ENCODE measurements around the gene RGS3. TPM values are rescaled to one million over a fixed set of nuclear protein-coding genes. Genes with fewer than 3 reads are reported as not detected.

Gene RGS3
- total RNA-seq, 4 donors from 2014 or later: 16.2 to 75.6 (median 54.9) TPM

GRCh38 chr9:113521693-113522255, 58.2 kb downstream of the RGS3 start:
- TF ChIP-seq POLR2A (IDR thresholded peaks at IDR 0.05): no peak
- TF ChIP-seq, protein P1, sequence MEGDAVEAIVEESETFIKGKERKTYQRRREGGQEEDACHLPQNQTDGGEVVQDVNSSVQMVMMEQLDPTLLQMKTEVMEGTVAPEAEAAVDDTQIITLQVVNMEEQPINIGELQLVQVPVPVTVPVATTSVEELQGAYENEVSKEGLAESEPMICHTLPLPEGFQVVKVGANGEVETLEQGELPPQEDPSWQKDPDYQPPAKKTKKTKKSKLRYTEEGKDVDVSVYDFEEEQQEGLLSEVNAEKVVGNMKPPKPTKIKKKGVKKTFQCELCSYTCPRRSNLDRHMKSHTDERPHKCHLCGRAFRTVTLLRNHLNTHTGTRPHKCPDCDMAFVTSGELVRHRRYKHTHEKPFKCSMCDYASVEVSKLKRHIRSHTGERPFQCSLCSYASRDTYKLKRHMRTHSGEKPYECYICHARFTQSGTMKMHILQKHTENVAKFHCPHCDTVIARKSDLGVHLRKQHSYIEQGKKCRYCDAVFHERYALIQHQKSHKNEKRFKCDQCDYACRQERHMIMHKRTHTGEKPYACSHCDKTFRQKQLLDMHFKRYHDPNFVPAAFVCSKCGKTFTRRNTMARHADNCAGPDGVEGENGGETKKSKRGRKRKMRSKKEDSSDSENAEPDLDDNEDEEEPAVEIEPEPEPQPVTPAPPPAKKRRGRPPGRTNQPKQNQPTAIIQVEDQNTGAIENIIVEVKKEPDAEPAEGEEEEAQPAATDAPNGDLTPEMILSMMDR (IDR thresholded peaks at IDR 0.05): no peak

GRCh38 chr9:113522419-113522818, 58.9 kb downstream of the RGS3 start:
- no peak for TF ChIP-seq POLR2A (IDR thresholded peaks at IDR 0.05)
- TF ChIP-seq, protein P1 (IDR thresholded peaks at IDR 0.05): no peak
- H3K9me3 ChIP-seq: no peaks in the 10 kb centered on the region

More at GRCh38 chr9:113521693-113522255, 58.2 kb downstream of the RGS3 start:
- Histone ChIP-seq H3K27me3 (no peaks in the 10 kb centered on the region), H3K27ac (peak overlapping the region in 1 of 2 donors; percentile 56), H3K4me1 (peaks cover 0 to 10% of the 10 kb centered on the region in 2 donors), H3K4me3 (no peak overlapping the region), H3K9me3 (no peaks in the 10 kb centered on the region), H3K36me3 (no peaks in the 10 kb centered on the region)
- intact Hi-C loops (cut with DNase I; ENCODE audit: low total_unique reads): no loop called here
- no peak for DNase-seq

GRCh38 chr9:113522858-113523257, 59.3 kb downstream of the RGS3 start:
- intact Hi-C loops (cut with DNase I; ENCODE audit: low total_unique reads): no loop called here
- peak overlapping the region in 1 of 2 donors; percentile 56 for H3K27ac ChIP-seq
- peaks cover 0 to 10% of the 10 kb centered on the region in 2 donors for H3K4me1 ChIP-seq
- TF ChIP-seq, protein P1 (IDR thresholded peaks at IDR 0.05): no peak
- H3K9me3 ChIP-seq: no peaks in the 10 kb centered on the region
- no peak for DNase-seq
- H3K36me3 ChIP-seq: no peaks in the 10 kb centered on the region
- no peaks in the 10 kb centered on the region for H3K27me3 ChIP-seq
- H3K4me3 ChIP-seq: no peak overlapping the region

More at GRCh38 chr9:113522419-113522818, 58.9 kb downstream of the RGS3 start:
- intact Hi-C loops (cut with DNase I; ENCODE audit: low total_unique reads): no loop called here
- peak overlapping the region; percentile 25 to 56 for H3K27ac ChIP-seq
- no peaks in the 10 kb centered on the region for H3K27me3 ChIP-seq
- DNase-seq: no peak
- H3K36me3 ChIP-seq: no peaks in the 10 kb centered on the region
- H3K4me1 ChIP-seq: peaks cover 0 to 10% of the 10 kb centered on the region in 2 donors
- no peak overlapping the region for H3K4me3 ChIP-seq

GRCh38 chr9:113523421-113524141, 60.1 kb downstream of the RGS3 start:
- intact Hi-C loops (cut with DNase I; ENCODE audit: low total_unique reads): no loop called here
- H3K9me3 ChIP-seq: no peaks in the 10 kb centered on the region
- peaks cover 0 to 10% of the 10 kb centered on the region in 2 donors for H3K4me1 ChIP-seq
- H3K27ac ChIP-seq: peak overlapping the region; percentile 14 to 56
- DNase-seq: peak in 1 of 2 donors; percentile 46
- no peaks in the 10 kb centered on the region for H3K36me3 ChIP-seq
- no peaks in the 10 kb centered on the region for H3K27me3 ChIP-seq
- TF ChIP-seq POLR2A (IDR thresholded peaks at IDR 0.05): no peak
- TF ChIP-seq, protein P1 (IDR thresholded peaks at IDR 0.05): no peak
- H3K4me3 ChIP-seq: no peak overlapping the region

GRCh38 chr9:113524468-113524867, 60.9 kb downstream of the RGS3 start:
- intact Hi-C loops (cut with DNase I; ENCODE audit: low total_unique reads): no loop called here

More at GRCh38 chr9:113524468-113524867, 60.9 kb downstream of the RGS3 start:
- no peaks in the 10 kb centered on the region for H3K9me3 ChIP-seq
- no peak overlapping the region for H3K4me3 ChIP-seq
- no peak for TF ChIP-seq POLR2A (IDR thresholded peaks at IDR 0.05)
- TF ChIP-seq, protein P1 (IDR thresholded peaks at IDR 0.05): no peak
- DNase-seq: no peak
- H3K36me3 ChIP-seq: no peaks in the 10 kb centered on the region
- H3K27ac ChIP-seq: peak overlapping the region in 1 of 2 donors; percentile 56
- peaks cover 0 to 10% of the 10 kb centered on the region in 2 donors for H3K4me1 ChIP-seq
- H3K27me3 ChIP-seq: no peaks in the 10 kb centered on the region
